Left lung (tissue), 10 donors: ENCODE data around the gene FBXL17. TPM values are rescaled to one million over a fixed set of nuclear protein-coding genes. Genes with fewer than 3 reads are reported as not detected.

ENCODE experiments used
- ATAC-seq: fragments of 200-7000 bp; cut with Tn5 transposase; one replicate; pipeline ENCODE4 v1.9.1; 2020; ENCODE audit warnings: moderate library complexity
- DNase-seq, 4 donors: peaks; one replicate each; pipeline ENCODE4 v3.0.0-alpha.2; 2013 to 2020
- H3K27ac ChIP-seq, 2 donors: fragments of 200-600 bp; sonication (generic) in 1 of 2; one replicate each; pipeline versions ENCODE4 v1.5.0 to v1.8.0; 2020 to 2021
- H3K27me3 ChIP-seq, 2 donors: fragments of 200-600 bp; sonication (generic) in 1 of 2; one replicate each; pipeline versions ENCODE4 v1.5.0 to v1.8.0; 2020 to 2021
- H3K36me3 ChIP-seq, 2 donors: fragments of 200-600 bp; sonication (generic) in 1 of 2; one replicate each; pipeline versions ENCODE4 v1.5.0 to v1.8.0; 2020 to 2021
- H3K4me1 ChIP-seq, 2 donors: fragments of 200-600 bp; one replicate each; pipeline ENCODE4 v1.8.0; 2021
- H3K4me3 ChIP-seq, 2 donors: fragments of 200-600 bp; sonication (generic) in 1 of 2; one replicate each; pipeline versions ENCODE4 v1.5.0 to v1.8.0; 2020 to 2021; ENCODE audit warnings: mild to moderate bottlenecking in 1 of 2
- H3K9me3 ChIP-seq, 2 donors: fragments of 200-600 bp; sonication (generic) in 1 of 2; one replicate each; pipeline versions ENCODE4 v1.5.0 to v1.8.0; 2020 to 2021
- intact Hi-C, 2 donors: fragments of 100-400 bp; cut with DNase I; formaldehyde crosslinking; loops; one replicate each; pipeline versions ENCODE4 v1.11.2 to v1.14.2; 2022
- polyA plus RNA-seq, 6 donors: library from polyadenylated mRNA; unstranded; fragments of 120-200 nt; gene quantifications; one replicate each; pipeline ENCODE4 v1.2.1, GENCODE V29; 2013; ENCODE audit not compliant: insufficient read length in 6 of 6
- total RNA-seq, 2 donors: library from RNA; stranded (reverse); fragmentation: NEBNext Ultra II Directional; extraction: Animal tissue kit (Norgen Biotek cat#: 25700); gene quantifications; one replicate each; pipeline ENCODE4 v1.2.1, GENCODE V29; 2021
- TF ChIP-seq, protein P1 (sequence below), 2 donors: fragments of 200-600 bp; sonication (generic) in 1 of 2; IDR thresholded peaks; one replicate each; pipeline versions ENCODE4 v1.5.0 to v1.8.0; 2021; ENCODE audit warnings: antibody characterized with exemption in 2 of 2
- donor health status: DM: no; HTN: yes; CAD: no.
- donor health status: DM: no; HTN: no; CAD: no.

FBXL17 gene
- total and polyA plus RNA-seq, 8 donors: 11.8 to 23.8 (median 19.8) TPM

DNA sequence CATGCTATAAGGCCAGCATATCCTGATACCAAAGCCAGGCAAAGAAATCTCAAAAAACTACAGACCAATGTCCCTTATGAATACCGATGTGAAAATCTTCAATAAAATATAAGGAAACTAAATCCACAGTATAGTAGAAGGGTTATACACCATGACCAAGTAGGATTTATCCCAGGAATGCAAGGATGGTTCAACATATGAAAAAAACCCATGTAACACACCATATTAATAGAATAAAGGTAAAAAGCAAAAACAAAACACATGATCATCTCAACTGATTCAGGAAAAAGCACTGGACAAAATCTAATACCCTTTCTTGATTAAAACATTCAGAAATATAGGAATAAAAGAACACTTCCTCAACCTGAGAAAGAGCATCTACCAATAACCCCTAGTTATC is 6.1 kb downstream of the FBXL17 start:
- ATAC-seq: no peak
- intact Hi-C loops: no loop called here
- Histone ChIP-seq H3K4me1 (peaks cover 0 to 24% of the 10 kb centered on the region in 2 donors), H3K27ac (no peak overlapping the region), H3K4me3 (no peak overlapping the region), H3K27me3 (no peaks in the 10 kb centered on the region), H3K9me3 (peaks cover 0 to 41% of the 10 kb centered on the region in 2 donors), H3K36me3 (peaks cover 0 to 6% of the 10 kb centered on the region in 2 donors)
- no peak for DNase-seq
- TF ChIP-seq, protein P1, sequence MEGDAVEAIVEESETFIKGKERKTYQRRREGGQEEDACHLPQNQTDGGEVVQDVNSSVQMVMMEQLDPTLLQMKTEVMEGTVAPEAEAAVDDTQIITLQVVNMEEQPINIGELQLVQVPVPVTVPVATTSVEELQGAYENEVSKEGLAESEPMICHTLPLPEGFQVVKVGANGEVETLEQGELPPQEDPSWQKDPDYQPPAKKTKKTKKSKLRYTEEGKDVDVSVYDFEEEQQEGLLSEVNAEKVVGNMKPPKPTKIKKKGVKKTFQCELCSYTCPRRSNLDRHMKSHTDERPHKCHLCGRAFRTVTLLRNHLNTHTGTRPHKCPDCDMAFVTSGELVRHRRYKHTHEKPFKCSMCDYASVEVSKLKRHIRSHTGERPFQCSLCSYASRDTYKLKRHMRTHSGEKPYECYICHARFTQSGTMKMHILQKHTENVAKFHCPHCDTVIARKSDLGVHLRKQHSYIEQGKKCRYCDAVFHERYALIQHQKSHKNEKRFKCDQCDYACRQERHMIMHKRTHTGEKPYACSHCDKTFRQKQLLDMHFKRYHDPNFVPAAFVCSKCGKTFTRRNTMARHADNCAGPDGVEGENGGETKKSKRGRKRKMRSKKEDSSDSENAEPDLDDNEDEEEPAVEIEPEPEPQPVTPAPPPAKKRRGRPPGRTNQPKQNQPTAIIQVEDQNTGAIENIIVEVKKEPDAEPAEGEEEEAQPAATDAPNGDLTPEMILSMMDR (IDR thresholded peaks at IDR 0.05): no peak

DNA sequence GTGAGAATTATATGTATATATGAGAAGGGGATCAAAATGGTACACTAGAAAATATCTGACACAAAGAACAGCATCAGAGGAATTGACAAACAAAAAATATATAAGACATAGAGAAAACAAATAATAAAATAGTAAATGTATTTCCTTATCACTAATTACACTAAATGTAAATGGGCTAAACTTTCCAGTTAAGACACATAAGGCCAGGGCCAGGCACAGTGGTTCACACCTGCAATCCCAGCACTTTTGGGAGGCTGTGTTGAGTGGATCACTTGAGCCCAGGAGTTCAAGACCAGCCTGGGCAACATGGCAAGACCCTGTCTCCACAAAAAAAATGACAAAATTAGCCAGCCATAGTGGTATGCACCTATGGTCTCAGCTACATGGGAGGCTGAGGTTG is 8.5 kb downstream of the FBXL17 start:
- intact Hi-C loops: no loop called here

DNA sequence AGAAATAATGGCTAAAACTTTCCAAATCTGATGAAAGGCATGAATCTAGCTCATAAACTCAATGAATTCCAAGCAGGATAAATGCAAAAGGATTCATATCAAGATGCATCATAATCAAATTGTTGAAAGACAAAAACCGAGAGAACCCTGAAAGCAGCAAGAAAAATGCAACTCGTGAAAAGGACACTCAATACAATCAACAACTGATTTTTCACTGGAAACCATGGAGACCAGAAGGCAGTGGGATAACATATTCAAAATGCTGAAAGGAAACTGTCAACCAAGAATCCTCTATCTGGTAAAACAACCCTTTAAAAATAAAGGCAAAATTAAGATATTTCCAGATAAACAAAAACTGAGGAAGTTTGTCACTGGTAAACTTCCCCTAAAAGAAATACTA is 9.5 kb downstream of the FBXL17 start:
- intact Hi-C loops: no loop called here
- Histone ChIP-seq H3K36me3 (peaks cover 0 to 6% of the 10 kb centered on the region in 2 donors), H3K4me3 (no peak overlapping the region), H3K27ac (no peak overlapping the region), H3K4me1 (no peaks in the 10 kb centered on the region), H3K9me3 (peaks cover 0 to 41% of the 10 kb centered on the region in 2 donors), H3K27me3 (no peaks in the 10 kb centered on the region)
- DNase-seq: no peak
- no peak for ATAC-seq
- TF ChIP-seq, protein P1 (IDR thresholded peaks at IDR 0.05): no peak

More for the DNA sequence above, 8.5 kb downstream of the FBXL17 start:
- H3K9me3 ChIP-seq: peaks cover 0 to 41% of the 10 kb centered on the region in 2 donors
- no peak for ATAC-seq
- no peak for DNase-seq
- peaks cover 0 to 3% of the 10 kb centered on the region in 2 donors for H3K4me1 ChIP-seq
- peaks cover 0 to 6% of the 10 kb centered on the region in 2 donors for H3K36me3 ChIP-seq
- no peaks in the 10 kb centered on the region for H3K27me3 ChIP-seq
- H3K27ac ChIP-seq: no peak overlapping the region
- H3K4me3 ChIP-seq: no peak overlapping the region
- TF ChIP-seq, protein P1 (IDR thresholded peaks at IDR 0.05): no peak

DNA sequence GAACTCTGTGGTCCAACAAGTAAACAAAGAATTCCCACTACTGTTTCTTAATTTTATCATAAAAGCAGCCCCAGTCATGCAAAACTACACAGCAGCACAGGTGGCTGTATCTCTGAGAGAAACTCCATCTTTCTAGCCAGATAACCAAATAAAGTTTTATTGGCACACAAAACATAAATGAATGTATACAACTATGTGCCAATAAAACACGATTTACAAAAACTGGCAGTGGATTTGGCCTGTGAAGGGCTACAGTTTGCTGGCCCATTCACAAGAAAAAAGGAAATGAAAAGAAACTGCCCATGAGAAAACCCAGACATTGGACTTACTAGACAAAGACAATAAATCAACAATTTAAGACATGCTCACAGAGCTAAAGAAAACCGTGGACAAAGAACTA is 10.6 kb downstream of the FBXL17 start:
- H3K9me3 ChIP-seq: peaks cover 0 to 36% of the 10 kb centered on the region in 2 donors
- DNase-seq (no peak), ATAC-seq (no peak)
- TF ChIP-seq, protein P1 (IDR thresholded peaks at IDR 0.05): no peak
- no peaks in the 10 kb centered on the region for H3K4me1 ChIP-seq
- H3K36me3 ChIP-seq: peaks cover 0 to 8% of the 10 kb centered on the region in 2 donors
- no peaks in the 10 kb centered on the region for H3K27me3 ChIP-seq
- no peak overlapping the region for H3K27ac ChIP-seq
- no peak overlapping the region for H3K4me3 ChIP-seq
- intact Hi-C loops: no loop called here

DNA sequence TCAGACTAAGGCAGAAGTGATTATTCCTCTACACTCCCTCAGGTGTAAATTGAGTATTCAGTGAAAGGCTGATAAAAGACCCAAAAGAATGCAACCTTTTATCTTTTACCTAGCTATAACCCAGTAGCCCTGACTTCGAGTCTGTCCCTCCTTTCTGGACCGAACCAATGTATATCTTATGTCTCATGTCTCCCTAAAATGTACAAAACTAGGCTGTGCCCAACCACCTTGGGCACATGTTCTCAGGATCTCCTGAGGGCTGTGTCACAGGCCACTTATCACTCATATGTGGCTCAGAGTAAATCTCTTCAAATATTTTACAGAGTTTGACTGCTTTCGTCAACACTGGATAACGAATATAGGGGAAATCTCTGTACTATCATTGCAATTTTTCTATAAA is 12.7 kb downstream of the FBXL17 start:
- TF ChIP-seq, protein P1 (IDR thresholded peaks at IDR 0.05): no peak
- ATAC-seq (no peak), DNase-seq (no peak)
- intact Hi-C loops: no loop called here
- H3K27me3 ChIP-seq: no peaks in the 10 kb centered on the region
- peaks cover 0 to 16% of the 10 kb centered on the region in 2 donors for H3K9me3 ChIP-seq
- peaks cover 0 to 24% of the 10 kb centered on the region in 2 donors for H3K36me3 ChIP-seq
- H3K4me3 ChIP-seq: no peak overlapping the region
- H3K4me1 ChIP-seq: no peaks in the 10 kb centered on the region
- no peak overlapping the region for H3K27ac ChIP-seq
